ENCODE measurements around the gene XPR1.
"Not testable (repeated sequence)": the region's sequence is repeated elsewhere in the genome, so short reads cannot be mapped to it uniquely, and the experiment has no call there.

XPR1 gene

DNA sequence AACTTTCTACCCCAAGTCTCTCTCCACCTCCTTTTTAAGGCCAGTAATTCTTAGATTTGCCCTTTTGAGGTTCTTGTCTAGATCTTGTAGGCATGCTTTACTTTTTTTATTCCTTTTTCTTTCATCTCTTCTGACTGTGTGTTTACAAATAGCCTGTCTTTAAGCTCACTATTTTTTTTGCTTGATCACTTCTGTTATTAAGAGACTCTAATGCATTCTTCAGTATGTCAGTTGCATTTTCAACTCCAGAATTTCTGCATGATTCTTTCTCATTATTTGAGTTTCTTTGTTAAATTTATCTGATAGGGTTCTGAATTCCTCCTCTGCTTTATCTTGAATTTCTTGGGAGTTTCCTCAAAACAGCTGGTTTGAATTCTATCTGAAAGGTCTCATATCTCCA lies 30.9 kb downstream of the XPR1 start:
- Mint-ChIP-seq H3K36me3 (peaks cover 64% of the 10 kb centered on the region), H3K4me3 (no peak overlapping the region)

DNA sequence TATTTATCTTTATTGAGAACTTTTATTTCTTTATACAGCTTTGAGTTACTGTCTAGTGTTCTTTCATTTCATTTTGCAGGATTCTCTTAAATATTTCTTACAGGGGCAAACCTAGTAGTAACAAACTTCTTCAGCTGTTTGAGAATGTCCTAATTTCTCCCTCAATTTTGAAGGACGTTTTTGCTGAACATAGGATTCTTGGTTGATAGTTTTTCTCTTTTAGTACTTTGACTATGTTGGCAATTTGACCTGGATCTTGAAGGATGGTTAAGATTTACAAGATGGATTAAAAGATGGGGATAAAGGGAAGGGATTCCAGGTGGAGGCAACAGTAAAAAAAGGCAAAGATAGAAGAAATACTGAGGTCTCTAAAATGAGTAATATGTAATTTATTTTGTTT lies 38.9 kb downstream of the XPR1 start:
- H3K27me3 Mint-ChIP-seq = no peaks in the 10 kb centered on the region
- peaks cover 15% of the 10 kb centered on the region for H3K9me3 Mint-ChIP-seq
- H3K36me3 Mint-ChIP-seq = peaks cover 49% of the 10 kb centered on the region

More for the DNA sequence above, 30.9 kb downstream of the XPR1 start:
- Mint-ChIP-seq H3K4me1 (peaks cover 23% of the 10 kb centered on the region), H3K27me3 (no peaks in the 10 kb centered on the region), H3K9me3 (peaks cover 36% of the 10 kb centered on the region), H3K27ac (no peak overlapping the region)

DNA sequence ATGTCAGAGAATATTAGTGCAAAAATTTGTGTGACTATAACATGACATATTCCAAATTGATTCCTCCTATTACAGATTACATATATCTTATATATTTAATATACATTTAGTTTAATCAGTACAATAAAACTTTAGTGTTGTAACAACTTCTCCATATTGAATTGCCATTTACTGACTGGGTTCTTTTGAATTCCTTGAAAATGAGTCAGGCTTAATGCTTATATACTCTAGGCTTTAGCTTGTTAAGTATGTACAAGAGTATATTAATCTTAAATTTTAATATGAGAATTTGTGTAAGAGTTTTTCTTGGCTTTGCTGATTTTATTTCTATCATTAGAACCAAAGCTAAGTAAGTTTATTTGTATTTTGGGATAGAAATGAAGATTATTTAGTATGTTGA lies 40.3 kb downstream of the XPR1 start:
- no peak overlapping the region for H3K4me3 Mint-ChIP-seq
- H3K9me3 Mint-ChIP-seq = peaks cover 11% of the 10 kb centered on the region
- no peak overlapping the region for H3K27ac Mint-ChIP-seq
- H3K27me3 Mint-ChIP-seq = no peaks in the 10 kb centered on the region
- H3K4me1 Mint-ChIP-seq = peaks cover 39% of the 10 kb centered on the region
- H3K36me3 Mint-ChIP-seq = peaks cover 46% of the 10 kb centered on the region

More for the DNA sequence above, 38.9 kb downstream of the XPR1 start:
- Mint-ChIP-seq H3K4me3 (no peak overlapping the region), H3K27ac (no peak overlapping the region), H3K4me1 (peaks cover 35% of the 10 kb centered on the region)

DNA sequence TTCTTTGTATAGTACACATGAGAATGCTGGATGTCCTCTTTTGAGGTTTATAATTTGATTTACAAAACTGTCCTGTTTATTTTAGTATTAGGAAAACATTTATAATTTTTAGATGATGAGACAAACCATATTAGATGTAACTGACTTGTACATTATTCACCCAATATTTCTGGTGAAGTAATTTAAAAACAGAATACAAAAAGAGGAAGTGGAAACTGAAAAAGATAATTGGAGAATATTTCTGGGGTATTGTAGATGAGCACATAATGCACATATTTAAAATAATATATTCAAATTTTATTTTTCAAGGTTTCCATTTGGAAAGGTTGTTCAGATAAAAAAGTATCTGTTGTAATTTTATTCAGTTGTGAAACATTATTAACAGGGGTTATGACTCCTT lies 40.7 kb downstream of the XPR1 start:
- Mint-ChIP-seq H3K36me3 (peaks cover 44% of the 10 kb centered on the region), H3K9me3 (peaks cover 7% of the 10 kb centered on the region), H3K27ac (no peak overlapping the region), H3K27me3 (no peaks in the 10 kb centered on the region), H3K4me3 (no peak overlapping the region), H3K4me1 (peaks cover 35% of the 10 kb centered on the region)

DNA sequence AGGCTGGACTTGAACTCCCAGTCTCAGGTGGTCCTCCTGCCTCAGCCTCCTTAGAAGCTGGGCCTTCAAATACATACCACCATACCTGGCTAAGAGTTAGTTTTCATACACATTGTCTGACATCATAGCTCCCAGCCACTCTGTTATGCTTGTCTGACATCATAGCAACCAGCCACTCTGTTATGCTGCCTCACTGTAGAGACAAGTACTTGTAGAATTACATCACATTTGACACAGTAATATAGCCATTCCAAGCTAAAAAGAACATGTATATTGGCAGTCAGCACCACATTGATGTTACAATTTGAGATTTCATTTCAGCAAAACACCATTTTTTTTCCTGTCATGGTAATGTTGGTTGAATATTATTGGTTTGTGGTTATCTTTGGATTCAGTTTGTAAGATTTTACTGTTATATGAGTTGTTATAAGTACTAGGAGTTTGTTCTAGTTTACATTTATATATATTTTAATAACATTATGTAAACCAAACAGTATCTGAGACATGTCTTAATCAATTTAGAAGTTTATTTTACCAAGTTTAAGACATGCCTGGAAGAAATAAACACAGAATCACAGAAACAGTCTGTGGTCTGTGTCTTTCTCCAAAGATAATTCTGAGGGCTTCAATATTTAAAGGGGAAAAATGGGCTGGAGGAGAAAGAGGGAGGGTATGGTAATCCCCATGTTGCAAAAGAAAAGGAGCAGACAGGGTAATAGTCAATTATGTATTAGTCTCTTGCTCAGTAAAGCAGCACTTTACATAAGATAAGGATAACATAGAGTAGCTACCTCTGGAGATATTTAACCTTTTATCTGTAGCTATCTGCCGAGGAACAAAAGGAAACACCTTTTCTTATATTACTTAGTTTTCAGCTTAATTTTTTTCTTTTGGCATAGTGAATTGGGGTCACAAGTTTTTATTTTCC lies 43.0 kb downstream of the XPR1 start:
- Mint-ChIP-seq H3K27me3 (no peaks in the 10 kb centered on the region), H3K36me3 (peaks cover 37% of the 10 kb centered on the region), H3K9me3 (peaks cover 11% of the 10 kb centered on the region), H3K4me1 (peaks cover 26% of the 10 kb centered on the region), H3K27ac (no peak overlapping the region), H3K4me3 (no peak overlapping the region)

DNA sequence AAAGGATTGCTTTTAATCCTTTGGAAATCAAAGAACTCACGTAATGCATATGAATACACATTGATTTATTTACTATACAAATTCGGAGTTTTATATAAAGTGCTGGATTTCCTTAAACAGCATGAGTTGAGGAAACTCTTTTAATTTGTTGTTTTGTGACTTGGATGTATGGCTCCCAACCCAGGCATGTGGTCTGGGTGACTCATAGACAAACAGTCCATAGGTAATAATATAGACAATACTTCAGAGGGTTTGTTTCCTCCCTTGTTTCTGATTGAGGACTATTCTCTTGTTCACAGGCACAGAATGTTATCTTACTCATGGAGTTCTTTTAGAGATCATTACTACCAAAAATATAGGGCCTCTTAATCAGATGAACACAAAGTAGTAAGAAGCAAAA lies 43.8 kb downstream of the XPR1 start:
- H3K4me3 Mint-ChIP-seq = no peak overlapping the region
- peaks cover 14% of the 10 kb centered on the region for H3K9me3 Mint-ChIP-seq
- H3K36me3 Mint-ChIP-seq = peaks cover 35% of the 10 kb centered on the region
- H3K4me1 Mint-ChIP-seq = peaks cover 21% of the 10 kb centered on the region
- no peak overlapping the region for H3K27ac Mint-ChIP-seq
- H3K27me3 Mint-ChIP-seq = no peaks in the 10 kb centered on the region

DNA sequence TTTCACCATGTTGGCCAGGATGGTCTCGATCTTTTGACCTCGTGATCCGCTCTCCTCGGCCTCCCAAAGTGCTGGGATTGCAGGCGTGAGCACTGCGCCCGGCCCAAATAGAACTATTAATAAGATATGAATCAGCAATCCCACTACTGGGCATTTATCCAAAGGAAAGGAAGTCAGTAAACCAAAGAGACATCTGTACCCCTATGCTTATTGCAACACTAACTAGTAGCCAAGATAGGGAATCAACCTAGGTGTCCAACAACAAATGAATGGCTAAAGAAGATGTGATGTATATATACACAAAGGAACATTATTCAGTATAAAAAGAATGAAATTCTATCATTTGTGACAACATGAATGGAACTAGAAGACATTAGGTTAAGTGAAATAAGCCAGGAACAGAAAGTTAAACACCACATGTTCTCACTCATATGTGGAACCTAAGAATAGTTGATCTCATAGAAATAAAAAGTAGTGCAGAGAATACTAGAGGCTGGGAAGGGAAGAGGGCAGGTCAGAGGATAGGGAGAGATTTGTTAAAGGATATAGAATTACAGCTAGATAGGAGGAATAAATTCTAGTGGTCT lies 48.8 kb downstream of the XPR1 start:
- Mint-ChIP-seq H3K4me3 (no peak overlapping the region), H3K36me3 (peaks cover 34% of the 10 kb centered on the region), H3K4me1 (peaks cover 14% of the 10 kb centered on the region), H3K27ac (no peak overlapping the region), H3K27me3 (no peaks in the 10 kb centered on the region), H3K9me3 (peaks cover 13% of the 10 kb centered on the region)

DNA sequence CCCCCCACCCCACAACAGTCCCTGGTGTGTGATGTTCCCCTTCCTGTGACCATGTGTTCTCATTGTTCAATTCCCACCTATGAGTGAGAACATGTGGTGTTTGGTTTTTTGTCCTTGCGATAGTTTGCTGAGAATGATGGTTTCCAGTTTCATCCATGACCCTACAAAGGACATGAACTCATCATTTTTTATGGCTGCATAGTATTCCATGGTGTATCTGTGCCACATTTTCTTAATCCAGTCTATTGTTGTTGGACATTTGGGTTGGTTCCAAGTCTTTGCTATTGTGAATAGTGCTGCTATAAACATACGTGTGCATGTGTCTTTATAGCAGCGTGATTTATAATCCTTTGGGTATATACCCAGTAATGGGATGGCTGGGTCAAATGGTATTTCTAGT lies 51.3 kb downstream of the XPR1 start:
- H3K4me3 Mint-ChIP-seq, H3K27ac Mint-ChIP-seq, H3K27me3 Mint-ChIP-seq: not testable (repeated sequence)
- peaks cover 29% of the 10 kb centered on the region for H3K36me3 Mint-ChIP-seq
- peaks cover 17% of the 10 kb centered on the region for H3K4me1 Mint-ChIP-seq
- peaks cover 13% of the 10 kb centered on the region for H3K9me3 Mint-ChIP-seq

DNA sequence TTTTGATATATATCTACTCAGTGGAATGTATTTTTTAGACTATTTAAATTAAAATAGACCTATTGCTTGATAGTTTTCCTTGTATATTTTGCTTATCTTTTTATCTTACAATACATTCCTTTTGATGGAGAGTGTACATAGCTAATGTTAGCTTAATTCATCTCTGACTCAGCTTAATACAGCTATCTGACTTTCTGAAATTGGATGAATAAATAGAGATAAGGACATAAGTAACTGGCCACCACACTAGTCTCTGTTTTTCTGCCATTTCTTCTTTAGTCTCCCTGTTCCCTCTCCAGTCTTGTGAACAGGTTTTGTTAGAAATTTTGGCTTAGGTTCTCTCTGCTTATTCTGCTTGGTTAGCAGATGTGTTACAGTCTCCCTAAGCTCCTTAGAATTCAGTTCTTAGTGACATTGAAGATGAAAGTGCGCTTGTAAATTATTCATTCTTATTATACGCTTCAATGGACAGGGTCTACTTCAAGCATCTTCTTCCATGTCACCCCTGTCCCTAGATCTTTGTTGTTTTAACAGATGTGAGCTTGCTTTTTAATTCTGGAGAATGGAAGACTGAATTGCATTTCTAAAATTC lies 59.6 kb downstream of the XPR1 start:
- Mint-ChIP-seq H3K27me3 (no peaks in the 10 kb centered on the region), H3K9me3 (peaks cover 16% of the 10 kb centered on the region), H3K27ac (no peak overlapping the region), H3K4me1 (peaks cover 48% of the 10 kb centered on the region), H3K36me3 (peaks cover 26% of the 10 kb centered on the region), H3K4me3 (no peak overlapping the region)

DNA sequence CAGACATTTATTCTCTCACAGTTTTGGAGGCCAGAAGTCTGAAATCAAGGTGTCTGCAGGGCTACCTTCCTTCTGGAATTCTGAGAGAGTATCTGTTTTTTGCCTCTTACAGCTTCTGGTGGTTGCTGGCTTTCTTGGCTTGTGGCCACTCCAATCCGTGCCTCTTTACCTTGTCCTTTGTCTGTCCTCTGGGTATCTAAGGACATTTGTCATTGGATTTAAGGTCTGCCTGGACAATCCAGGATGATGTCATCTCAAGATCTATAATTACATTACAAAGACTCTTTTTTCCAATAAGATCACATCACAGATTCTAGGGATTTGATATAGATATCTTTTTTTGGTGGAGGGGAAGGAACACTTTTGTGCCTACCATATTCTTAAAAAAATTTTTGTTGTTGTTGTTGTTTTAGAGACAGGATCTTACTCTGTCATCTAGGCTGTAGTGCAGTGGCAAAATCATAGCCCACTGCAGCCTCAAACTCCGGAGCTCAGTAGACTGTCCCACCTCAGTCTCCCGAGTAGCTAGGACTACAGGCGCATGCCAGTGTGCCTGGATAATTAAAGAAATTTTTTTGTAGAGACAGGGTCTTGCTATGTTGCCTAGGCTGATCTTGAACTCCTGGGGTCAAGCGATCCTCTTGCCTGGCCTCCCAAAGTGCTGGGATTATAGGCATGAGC lies 61.9 kb downstream of the XPR1 start:
- Mint-ChIP-seq H3K9me3 (peaks cover 36% of the 10 kb centered on the region), H3K27ac (no peak overlapping the region), H3K4me1 (peaks cover 52% of the 10 kb centered on the region), H3K4me3 (no peak overlapping the region), H3K36me3 (peaks cover 38% of the 10 kb centered on the region), H3K27me3 (no peaks in the 10 kb centered on the region)

DNA sequence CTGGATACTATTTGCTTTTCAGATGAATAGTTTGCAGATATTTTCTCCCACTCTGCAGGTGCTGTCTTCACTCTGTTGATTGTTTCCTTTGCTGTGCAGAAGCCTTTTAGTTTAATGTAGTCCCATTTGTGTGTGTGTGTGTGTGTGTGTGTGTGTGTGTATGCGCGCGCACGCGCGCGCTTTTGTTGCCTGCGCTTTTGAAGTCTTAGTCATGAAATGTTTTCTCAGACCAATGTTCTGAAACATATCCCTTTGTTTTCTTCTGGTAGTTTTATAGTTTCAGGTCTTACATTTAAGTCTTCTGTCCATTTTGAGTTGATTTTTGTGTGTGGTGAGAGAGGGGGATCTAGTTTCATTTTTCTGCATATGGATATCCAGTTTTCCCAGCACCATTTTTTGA lies 63.5 kb downstream of the XPR1 start:
- H3K4me1 Mint-ChIP-seq = peaks cover 51% of the 10 kb centered on the region
- peaks cover 37% of the 10 kb centered on the region for H3K36me3 Mint-ChIP-seq
- peaks cover 36% of the 10 kb centered on the region for H3K9me3 Mint-ChIP-seq
- no peak overlapping the region for H3K27ac Mint-ChIP-seq
- no peaks in the 10 kb centered on the region for H3K27me3 Mint-ChIP-seq
- no peak overlapping the region for H3K4me3 Mint-ChIP-seq

DNA sequence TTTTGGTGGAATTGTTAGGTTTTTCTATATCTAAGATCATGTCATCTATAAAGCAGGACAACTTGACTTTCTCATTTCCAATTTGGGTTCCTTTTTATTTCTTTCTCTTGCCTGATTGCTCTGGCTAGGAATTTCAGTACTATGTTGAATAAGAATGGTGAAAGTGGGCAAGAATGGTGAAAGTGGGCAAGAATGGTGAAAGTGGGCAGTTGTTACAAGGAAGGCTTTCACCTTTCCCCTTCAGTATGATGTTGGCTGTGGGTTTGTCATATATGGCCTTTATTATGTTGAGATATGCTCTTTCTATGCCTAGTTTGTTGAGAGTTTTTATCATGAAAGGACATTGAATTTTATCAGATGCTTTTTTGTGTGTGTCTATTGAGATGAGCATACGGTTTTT lies 64.5 kb downstream of the XPR1 start:
- H3K36me3 Mint-ChIP-seq = peaks cover 37% of the 10 kb centered on the region
- no peaks in the 10 kb centered on the region for H3K27me3 Mint-ChIP-seq
- H3K4me1 Mint-ChIP-seq = peaks cover 40% of the 10 kb centered on the region
- H3K4me3 Mint-ChIP-seq = no peak overlapping the region
- peaks cover 36% of the 10 kb centered on the region for H3K9me3 Mint-ChIP-seq
- no peak overlapping the region for H3K27ac Mint-ChIP-seq

DNA sequence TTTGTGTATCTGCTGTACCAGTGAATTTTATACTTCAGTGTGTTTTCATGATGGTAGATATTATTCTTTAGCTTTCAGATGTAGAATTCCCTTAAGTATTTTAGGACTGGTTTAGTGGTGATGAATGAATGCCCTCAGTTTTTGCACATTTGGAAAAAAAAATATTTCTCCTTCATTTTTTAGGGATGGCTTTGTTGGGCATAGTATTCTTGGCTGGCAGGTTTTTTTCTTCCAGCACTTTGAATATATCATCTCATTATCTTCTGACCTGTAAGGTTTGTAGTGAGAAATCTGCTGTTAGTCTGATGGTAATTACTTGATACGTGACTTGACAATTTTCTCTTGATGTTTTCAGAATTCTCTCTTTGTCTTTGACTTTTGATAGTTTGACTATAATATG lies 66.8 kb downstream of the XPR1 start:
- H3K27ac Mint-ChIP-seq = peak overlapping the region; percentile 43

DNA sequence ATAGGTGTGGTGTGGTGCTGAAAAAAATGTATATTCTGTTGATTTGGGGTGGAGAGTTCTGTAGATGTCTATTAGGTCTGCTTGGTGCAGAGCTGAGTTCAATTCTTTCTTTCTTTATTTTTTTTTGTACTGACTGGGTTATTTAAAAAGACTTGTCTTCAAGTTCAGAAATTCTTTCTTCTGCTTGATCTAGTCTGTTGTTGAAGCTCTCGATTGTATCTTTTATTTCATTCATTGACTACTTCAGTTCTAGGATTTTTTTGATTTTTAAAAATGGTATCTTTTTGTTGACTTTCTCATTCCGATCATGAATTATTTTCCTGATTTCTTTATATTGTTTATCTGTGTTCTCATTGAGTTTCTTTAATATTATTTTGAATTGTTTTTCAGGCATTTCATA lies 70.6 kb downstream of the XPR1 start:
- H3K4me3 Mint-ChIP-seq, H3K27ac Mint-ChIP-seq, H3K4me1 Mint-ChIP-seq, H3K27me3 Mint-ChIP-seq: not testable (repeated sequence)
- Mint-ChIP-seq H3K9me3 (peaks cover 17% of the 10 kb centered on the region), H3K36me3 (peaks cover 22% of the 10 kb centered on the region)

More for the DNA sequence above, 66.8 kb downstream of the XPR1 start:
- peak overlapping the region; percentile 41 for H3K4me3 Mint-ChIP-seq
- H3K4me1 Mint-ChIP-seq = peaks cover 23% of the 10 kb centered on the region
- peaks cover 43% of the 10 kb centered on the region for H3K9me3 Mint-ChIP-seq
- no peaks in the 10 kb centered on the region for H3K27me3 Mint-ChIP-seq
- peaks cover 35% of the 10 kb centered on the region for H3K36me3 Mint-ChIP-seq

DNA sequence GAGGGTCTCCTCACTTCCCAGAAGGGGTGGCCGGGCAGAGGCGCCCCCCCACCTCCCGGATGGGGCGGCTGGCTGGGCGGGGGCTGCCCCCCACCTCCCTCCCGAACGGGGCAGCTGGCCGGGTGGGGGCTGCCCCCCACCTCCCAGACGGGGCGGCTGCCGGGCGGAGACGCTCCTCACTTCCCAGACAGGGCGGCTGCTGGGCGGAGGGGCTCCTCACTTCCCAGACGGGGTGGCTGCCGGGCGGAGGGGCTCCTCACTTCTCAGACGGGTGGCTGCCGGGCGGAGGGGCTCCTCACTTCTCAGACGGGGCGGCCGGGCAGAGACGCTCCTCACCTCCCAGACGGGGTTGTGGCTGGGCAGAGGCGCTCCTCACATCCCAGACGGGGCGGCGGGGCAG lies 78.9 kb downstream of the XPR1 start:
- Mint-ChIP-seq H3K9me3 (peaks cover 11% of the 10 kb centered on the region), H3K36me3 (peaks cover 32% of the 10 kb centered on the region), H3K4me1 (peaks cover 20% of the 10 kb centered on the region)
- not testable (repeated sequence) for H3K27ac Mint-ChIP-seq, H3K27me3 Mint-ChIP-seq, H3K4me3 Mint-ChIP-seq

All from activated naive CD4-positive, alpha-beta T cell treated with anti-CD3 and anti-CD28 coated beads, Interleukin-2, amount 50 U/mL, for 24 hours (primary cell).